MM.1S (cell line): Measurements from ENCODE around the gene TUBB2B.

Experiments used
- DNase-seq: peaks from one replicate; pipeline ENCODE4 v3.0.0-alpha.2; 2015
- H2AFZ ChIP-seq: fragments of 300-600 bp; sonication (generic); 2 replicates; pipeline ENCODE4 v1.6.0; 2016; ENCODE audit warnings: antibody characterized with exemption, low read length
- H3F3A ChIP-seq: fragments of 300-600 bp; sonication (generic); 2 replicates; pipeline ENCODE4 v1.6.1; 2016; ENCODE audit warnings: mild to moderate bottlenecking, antibody characterized with exemption, low read length, moderate library complexity, mixed read lengths; ENCODE audit not compliant: insufficient read depth
- H3K27ac ChIP-seq: fragments of 300-600 bp; sonication (generic); 2 replicates; pipeline ENCODE4 v1.5.1; 2016; ENCODE audit warnings: mild to moderate bottlenecking, low read length
- H3K27me3 ChIP-seq: fragments of 300-600 bp; sonication (generic); replicated peaks from 2 replicates; pipeline ENCODE4 v1.6.0; 2016; ENCODE audit warnings: low read length; ENCODE audit not compliant: insufficient read depth
- H3K36me3 ChIP-seq: fragments of 300-600 bp; sonication (generic); replicated peaks from 2 replicates; pipeline ENCODE4 v1.6.1; 2016; ENCODE audit warnings: mild to moderate bottlenecking, low read length, mixed read lengths; ENCODE audit not compliant: insufficient read depth
- H3K4me1 ChIP-seq: fragments of 300-600 bp; sonication (generic); 2 replicates; pipeline ENCODE4 v1.6.1; 2016; ENCODE audit warnings: low read length, mixed read lengths
- H3K4me2 ChIP-seq: fragments of 300-600 bp; sonication (generic); 2 replicates; pipeline ENCODE4 v1.6.0; 2016; ENCODE audit warnings: low read depth, low read length
- H3K4me3 ChIP-seq: fragments of 300-600 bp; sonication (generic); 2 replicates; pipeline ENCODE4 v1.5.1; 2016; ENCODE audit warnings: low read length, mixed read lengths
- H3K79me2 ChIP-seq: fragments of 300-600 bp; sonication (generic); 2 replicates; pipeline ENCODE4 v1.6.1; 2016; ENCODE audit warnings: mixed run types, low read length, mixed read lengths
- H3K9ac ChIP-seq: fragments of 300-600 bp; sonication (generic); 2 replicates; pipeline ENCODE4 v1.6.1; 2016; ENCODE audit warnings: low read length, mixed read lengths
- H3K9me2 ChIP-seq: fragments of 300-600 bp; sonication (generic); replicated peaks from 2 replicates; pipeline ENCODE4 v1.6.1; 2016; ENCODE audit warnings: mild to moderate bottlenecking, low read length, mixed read lengths; ENCODE audit not compliant: insufficient read depth
- H3K9me3 ChIP-seq: fragments of 300-600 bp; sonication (generic); replicated peaks from 2 replicates; pipeline ENCODE4 v1.6.1; 2016; ENCODE audit warnings: mild to moderate bottlenecking, low read length, mixed read lengths; ENCODE audit not compliant: insufficient read depth
- H4K20me1 ChIP-seq: fragments of 300-600 bp; sonication (generic); 2 replicates; pipeline ENCODE4 v1.6.1; 2016; ENCODE audit warnings: mild to moderate bottlenecking, low read length, moderate library complexity, mixed read lengths; ENCODE audit not compliant: insufficient read depth
- CTCF ChIP-seq: fragments of 300-600 bp; sonication (generic); IDR thresholded peaks from 2 replicates; pipeline ENCODE4 v1.5.1; 2016; ENCODE audit warnings: antibody characterized with exemption, low read length, mixed read lengths
- EZH2 ChIP-seq: fragments of 300-600 bp; sonication (generic); optimal IDR thresholded peaks from 2 replicates; pipeline ENCODE3; 2017; ENCODE audit warnings: low read depth, mild to moderate bottlenecking, antibody characterized with exemption, low read length, mixed read lengths
- EZH2phosphoT487 ChIP-seq: fragments of 300-600 bp; sonication (generic); IDR thresholded peaks from 2 replicates; pipeline ENCODE4 v1.6.1; 2018; ENCODE audit warnings: antibody characterized with exemption, low read length

TUBB2B gene

GRCh38 chr6:3222506-3223038 is 4.9 kb downstream of the TUBB2B start:
- Histone ChIP-seq H3K9me2 (no peaks in the 10 kb centered on the region), H3K4me3 (no peak overlapping the region), H4K20me1 (no peaks in the 10 kb centered on the region), H3K4me2 (peak overlapping the region; percentile 38; the same call in 1 of the 2 replicates), H3K9me3 (no peaks in the 10 kb centered on the region), H3F3A (peaks cover 10% of the 10 kb centered on the region; the same call in 1 of the 2 replicates), H3K27ac (peak overlapping the region; percentile 13; the same call in 1 of the 2 replicates), H3K9ac (no peak overlapping the region), H3K27me3 (no peaks in the 10 kb centered on the region), H3K79me2 (no peaks in the 10 kb centered on the region), H2AFZ (no peak overlapping the region), H3K36me3 (no peaks in the 10 kb centered on the region), H3K4me1 (peaks cover 26% of the 10 kb centered on the region)
- DNase-seq, result peak; percentile 62
- TF ChIP-seq EZH2 (no peak), CTCF (no peak), EZH2phosphoT487 (no peak)

- no peak overlapping the region for H3K4me2 ChIP-seq
- no peaks in the 10 kb centered on the region for H4K20me1 ChIP-seq
- no peaks in the 10 kb centered on the region for H3K79me2 ChIP-seq
- no peak overlapping the region for H3K27ac ChIP-seq
- H2AFZ ChIP-seq, result no peak overlapping the region
- no peak for TF ChIP-seq CTCF
- TF ChIP-seq EZH2phosphoT487, result no peak
- no peak for TF ChIP-seq EZH2
- no peak overlapping the region for H3K4me3 ChIP-seq
- H3K36me3 ChIP-seq, result no peaks in the 10 kb centered on the region
- no peaks in the 10 kb centered on the region for H3K9me3 ChIP-seq
- H3K9ac ChIP-seq, result no peak overlapping the region
- no peaks in the 10 kb centered on the region for H3K9me2 ChIP-seq
- no peak for DNase-seq
- H3K4me1 ChIP-seq, result peaks cover 25% of the 10 kb centered on the region
- no peaks in the 10 kb centered on the region for H3K27me3 ChIP-seq
- H3F3A ChIP-seq, result peaks cover 10% of the 10 kb centered on the region; the same call in 1 of the 2 replicates
These were observed 5.9 kb downstream of the TUBB2B start for GRCh38 chr6:3221578-3221977.

GRCh38 chr6:3220366-3220765 is 7.1 kb downstream of the TUBB2B start:
- Histone ChIP-seq H3K9me2 (no peaks in the 10 kb centered on the region), H3K27me3 (no peaks in the 10 kb centered on the region), H3K4me2 (no peak overlapping the region), H3F3A (peaks cover 10% of the 10 kb centered on the region; the same call in 1 of the 2 replicates), H2AFZ (no peak overlapping the region), H3K4me1 (peaks cover 18% of the 10 kb centered on the region), H3K27ac (no peak overlapping the region), H3K79me2 (no peaks in the 10 kb centered on the region), H4K20me1 (no peaks in the 10 kb centered on the region), H3K36me3 (no peaks in the 10 kb centered on the region), H3K9me3 (no peaks in the 10 kb centered on the region), H3K4me3 (no peak overlapping the region), H3K9ac (no peak overlapping the region)
- TF ChIP-seq EZH2phosphoT487 (no peak), CTCF (no peak), EZH2 (no peak)
- no peak for DNase-seq
